GM21786 (cell line): ENCODE data around the gene SRGAP3.

Source experiments
- ATAC-seq: cut with Tn5 transposase; IDR thresholded peaks from one replicate; pipeline ENCODE4 v1.9.1; 2021; ENCODE audit not compliant: unreplicated experiment

The SRGAP3 gene

GRCh38 chr3:8945890-8946600, 303.4 kb downstream of the SRGAP3 start:
- ATAC-seq = no peak

- ATAC-seq = no peak
These were observed 306.5 kb downstream of the SRGAP3 start for GRCh38 chr3:8942746-8943488.

- ATAC-seq = no peak
These were observed 307.3 kb downstream of the SRGAP3 start for GRCh38 chr3:8942115-8942514.

DNA sequence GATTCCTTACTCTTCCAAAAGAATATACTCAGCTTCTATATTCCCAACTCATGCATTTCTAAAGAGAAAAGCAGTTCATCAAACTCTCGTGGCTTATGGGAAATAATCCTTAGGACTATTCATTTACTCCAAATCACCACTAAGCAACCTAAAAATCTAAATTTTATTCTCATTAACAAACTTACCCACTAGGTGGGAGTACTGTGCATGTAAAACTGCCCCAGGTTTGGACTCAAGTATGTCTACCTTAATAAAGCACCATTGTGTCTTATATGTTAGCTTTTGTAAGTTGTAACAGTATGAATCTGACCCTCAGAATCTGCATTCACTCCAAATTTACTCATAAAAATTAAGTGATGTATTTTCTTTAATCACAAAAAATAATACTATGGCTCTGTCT, 311.4 kb downstream of the SRGAP3 start:
- no peak for ATAC-seq

DNA sequence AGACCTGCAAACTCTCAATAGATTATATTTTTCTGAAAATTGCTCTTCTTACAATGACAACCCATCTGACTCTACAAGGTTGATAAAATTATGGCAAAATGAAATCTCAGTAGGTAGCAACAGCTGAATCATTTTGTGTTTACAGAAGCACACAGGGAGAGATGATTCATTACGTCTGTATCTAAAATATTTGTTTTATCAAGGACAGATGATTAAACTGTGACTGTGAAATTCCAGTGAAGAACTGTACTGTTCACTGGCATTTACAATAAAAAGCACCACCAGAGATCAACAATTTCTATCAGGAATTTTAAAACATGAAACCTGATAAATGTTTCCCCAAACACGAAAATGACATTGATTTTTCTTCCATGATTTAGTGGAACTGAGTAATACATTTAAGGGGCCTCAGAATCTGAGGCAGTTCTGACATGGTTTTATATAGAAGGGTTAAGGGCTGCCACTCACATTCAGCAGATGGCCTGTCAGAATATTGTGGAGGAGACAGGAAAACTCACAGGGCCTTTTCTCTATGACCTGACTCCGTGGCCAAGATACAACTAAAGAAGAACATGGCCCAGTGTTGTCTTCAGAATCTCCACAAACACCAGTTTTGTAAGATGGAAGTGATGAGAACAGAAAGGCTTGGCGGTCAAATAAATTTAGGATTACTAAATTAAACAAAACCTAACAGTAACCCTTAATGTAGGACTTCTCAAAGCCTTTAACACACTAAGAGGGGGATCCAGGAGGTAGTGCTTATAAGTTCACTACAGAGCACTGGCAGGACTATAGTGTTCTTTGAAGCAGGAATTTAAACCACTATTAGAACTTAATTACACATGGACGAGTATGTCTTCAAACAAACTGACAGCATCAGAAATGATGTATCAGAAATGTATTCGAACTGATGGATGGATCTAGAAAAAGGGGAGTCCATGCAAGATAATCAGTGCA, 312.1 kb downstream of the SRGAP3 start:
- no peak for ATAC-seq

- ATAC-seq = no peak
These were observed 316.9 kb downstream of the SRGAP3 start for GRCh38 chr3:8932507-8932906.

GRCh38 chr3:8931342-8931741, 318.1 kb downstream of the SRGAP3 start:
- no peak for ATAC-seq
